Upper lobe of left lung (tissue), 4 donors: Measurements from ENCODE around the gene C3orf85.

Source experiments
- EP300 ChIP-seq, 4 donors: sonication (generic); formaldehyde crosslinking; IDR thresholded peaks; one replicate each; pipeline ENCODE4 v1.5.1; 2017; ENCODE audit warnings: antibody characterized with exemption in 4 of 4, control low read depth in 2 of 4
- POLR2A ChIP-seq, 4 donors: fragments of 450-650 bp; IDR thresholded peaks; one replicate each; pipeline ENCODE4 v1.5.1; 2016 to 2017; ENCODE audit warnings: antibody characterized with exemption in 4 of 4, mild to moderate bottlenecking in 2 of 4
- POLR2AphosphoS5 ChIP-seq, 2 donors: sonication (generic); formaldehyde crosslinking; IDR thresholded peaks; one replicate each; pipeline ENCODE4 v1.5.1; 2017; ENCODE audit warnings: antibody characterized with exemption in 2 of 2
- TF ChIP-seq, protein P1 (sequence below), 6 experiments: fragments of 450-650 bp in 4 of 6; fragments of 200-600 bp in 2 of 6; sonication (generic) in 2 of 6; IDR thresholded peaks; one replicate each; pipeline ENCODE4 v1.5.1; 2016 to 2019; ENCODE audit warnings: antibody characterized with exemption in 6 of 6

DNA sequence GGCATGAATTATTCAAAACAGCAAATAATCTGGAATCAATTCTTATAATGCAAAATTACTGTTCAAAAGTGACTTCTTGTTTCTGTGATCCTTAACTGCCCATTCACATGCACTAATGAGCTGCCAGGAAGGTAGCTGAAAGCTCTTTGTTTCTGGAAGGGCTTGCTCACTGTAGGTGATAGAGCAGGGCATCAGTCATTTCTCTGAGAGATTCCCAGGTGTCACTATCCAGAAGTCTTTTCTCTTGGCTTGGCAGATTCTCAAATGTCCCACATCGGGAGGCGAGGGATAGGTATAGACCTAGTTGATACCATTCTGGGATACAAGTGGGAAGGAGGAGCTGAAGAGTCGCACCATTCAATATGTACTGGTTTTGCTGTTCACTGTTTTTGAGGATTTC is 35.0 kb downstream of the C3orf85 start:
- TF ChIP-seq, protein P1, sequence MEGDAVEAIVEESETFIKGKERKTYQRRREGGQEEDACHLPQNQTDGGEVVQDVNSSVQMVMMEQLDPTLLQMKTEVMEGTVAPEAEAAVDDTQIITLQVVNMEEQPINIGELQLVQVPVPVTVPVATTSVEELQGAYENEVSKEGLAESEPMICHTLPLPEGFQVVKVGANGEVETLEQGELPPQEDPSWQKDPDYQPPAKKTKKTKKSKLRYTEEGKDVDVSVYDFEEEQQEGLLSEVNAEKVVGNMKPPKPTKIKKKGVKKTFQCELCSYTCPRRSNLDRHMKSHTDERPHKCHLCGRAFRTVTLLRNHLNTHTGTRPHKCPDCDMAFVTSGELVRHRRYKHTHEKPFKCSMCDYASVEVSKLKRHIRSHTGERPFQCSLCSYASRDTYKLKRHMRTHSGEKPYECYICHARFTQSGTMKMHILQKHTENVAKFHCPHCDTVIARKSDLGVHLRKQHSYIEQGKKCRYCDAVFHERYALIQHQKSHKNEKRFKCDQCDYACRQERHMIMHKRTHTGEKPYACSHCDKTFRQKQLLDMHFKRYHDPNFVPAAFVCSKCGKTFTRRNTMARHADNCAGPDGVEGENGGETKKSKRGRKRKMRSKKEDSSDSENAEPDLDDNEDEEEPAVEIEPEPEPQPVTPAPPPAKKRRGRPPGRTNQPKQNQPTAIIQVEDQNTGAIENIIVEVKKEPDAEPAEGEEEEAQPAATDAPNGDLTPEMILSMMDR (IDR thresholded peaks at IDR 0.05): no peak
- no peak for TF ChIP-seq POLR2A (IDR thresholded peaks at IDR 0.05)
- TF ChIP-seq EP300 (IDR thresholded peaks at IDR 0.05): no peak
- no peak for TF ChIP-seq POLR2AphosphoS5 (IDR thresholded peaks at IDR 0.05)
